GM18873 (cell line): ENCODE data around the gene TCEAL4.

Experiments used
- ATAC-seq: cut with Tn5 transposase; IDR thresholded peaks from one replicate; pipeline ENCODE4 v1.9.1; 2021; ENCODE audit warnings: mild to moderate bottlenecking, moderate library complexity, moderate number of reproducible peaks; ENCODE audit not compliant: unreplicated experiment, low FRiP score

The TCEAL4 gene

DNA sequence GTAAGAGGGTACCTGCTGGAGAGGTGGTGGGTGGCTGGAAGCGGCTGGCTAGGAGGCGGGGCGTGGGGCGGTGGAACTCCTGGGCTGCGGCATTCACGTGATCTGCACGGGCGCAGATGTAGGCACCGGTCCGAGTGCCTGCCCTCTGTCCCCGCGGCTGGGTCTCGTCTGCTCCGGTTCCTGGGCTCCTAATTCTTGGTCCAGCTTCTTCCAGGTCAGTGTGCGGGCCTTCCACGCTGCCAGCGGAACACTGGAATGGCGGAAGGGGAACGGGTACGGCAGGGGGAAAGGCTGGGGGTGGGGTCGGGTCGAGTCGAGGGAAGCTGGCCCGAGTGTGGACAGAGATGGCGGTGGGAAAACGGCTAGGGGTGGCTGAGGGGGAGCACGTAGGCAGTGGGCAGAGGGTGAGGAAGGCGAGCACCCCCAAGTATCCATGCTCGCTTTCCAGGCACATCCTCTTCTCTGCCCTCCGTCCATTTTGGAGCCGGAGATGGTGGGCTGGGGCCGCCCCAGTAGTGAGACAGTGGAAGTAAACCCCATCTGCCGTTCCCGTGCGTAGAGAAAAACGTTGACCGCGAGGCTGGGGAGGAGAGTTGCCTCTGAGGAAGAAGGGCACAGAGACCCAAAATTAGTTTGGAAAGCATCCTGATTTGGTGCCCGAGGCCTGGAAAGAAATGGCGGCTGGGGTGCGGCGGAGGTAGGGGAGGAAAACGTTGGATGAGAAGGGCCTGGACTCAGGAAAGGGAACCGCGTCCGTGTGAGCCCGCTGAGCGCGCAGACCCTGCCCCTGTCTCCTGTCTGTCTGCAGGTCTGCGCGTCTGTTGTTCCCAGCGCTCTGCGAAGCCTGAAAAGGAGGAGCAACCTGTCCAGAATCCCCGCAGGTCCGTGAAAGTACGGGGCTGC is at the start of gene TCEAL4:
Gene TCEAL4, plus strand, starts transcription at position 105 of the 903 bp plus-strand sequence. CDS start 1,161 bp downstream, outside the sequence.
- peak; percentile 64 for ATAC-seq

DNA sequence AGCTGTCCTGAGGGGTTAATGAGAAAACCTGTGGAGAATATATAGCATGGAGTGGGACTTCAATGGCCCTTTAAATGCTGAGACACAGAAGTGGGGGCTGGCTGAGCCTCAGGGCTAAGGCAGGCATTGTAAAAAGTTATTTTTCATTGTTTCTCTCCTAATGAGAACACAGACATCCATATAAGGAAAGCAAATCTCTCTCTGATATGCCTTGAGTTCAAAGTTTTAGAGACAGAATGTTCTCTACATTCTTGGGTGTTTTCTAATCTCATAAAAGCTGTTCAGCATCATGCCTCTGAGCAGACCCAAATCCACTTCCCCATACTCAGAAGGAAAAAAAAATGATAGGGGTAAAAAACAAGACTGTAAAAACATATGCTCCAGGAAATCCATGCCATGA is 49.2 kb upstream of the TCEAL4 start:
- ATAC-seq: no peak

DNA sequence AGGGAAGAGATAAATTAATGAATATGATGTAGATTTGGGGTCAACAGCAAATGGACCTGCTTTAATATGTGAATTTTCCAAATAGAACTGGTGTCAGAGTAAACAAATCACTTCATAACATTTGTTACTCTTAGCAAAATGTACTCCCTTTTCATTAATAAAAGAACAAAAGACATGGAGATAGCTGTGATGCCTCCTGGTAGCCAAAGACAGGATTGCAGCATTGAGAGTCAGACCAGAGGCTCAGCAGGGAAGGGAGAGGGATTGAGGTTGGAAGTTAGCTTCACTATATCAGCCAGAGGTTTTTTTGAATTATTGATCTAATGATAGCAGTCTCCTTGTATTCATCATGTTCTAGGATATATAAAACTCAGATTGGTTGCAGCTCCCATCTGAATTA is 48.6 kb upstream of the TCEAL4 start:
- ATAC-seq: no peak

DNA sequence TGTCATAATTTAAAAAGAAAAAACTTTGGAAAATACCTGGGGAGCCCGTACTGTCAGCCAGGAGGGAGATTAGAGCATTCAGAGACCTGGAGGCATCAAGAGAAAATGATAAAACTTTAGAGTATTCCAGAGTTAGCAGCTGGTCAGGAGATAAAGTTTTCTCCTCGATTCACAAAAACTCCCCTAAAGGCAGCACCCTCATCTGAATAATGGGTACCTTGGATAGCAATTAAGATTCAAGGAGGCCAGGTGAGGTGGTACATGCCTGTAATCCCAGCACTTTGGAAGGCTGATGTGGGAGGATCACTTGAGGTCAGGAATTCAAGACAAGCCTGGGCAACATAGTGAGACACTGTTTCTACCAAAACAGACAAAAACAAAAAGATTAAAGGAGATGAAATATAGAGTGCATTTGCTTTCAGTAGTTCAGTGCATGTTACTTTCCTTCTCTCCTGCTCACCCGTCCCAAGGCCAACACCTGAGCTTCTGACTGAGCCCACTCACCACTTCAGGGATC is 47.4 kb upstream of the TCEAL4 start:
- ATAC-seq: no peak

DNA sequence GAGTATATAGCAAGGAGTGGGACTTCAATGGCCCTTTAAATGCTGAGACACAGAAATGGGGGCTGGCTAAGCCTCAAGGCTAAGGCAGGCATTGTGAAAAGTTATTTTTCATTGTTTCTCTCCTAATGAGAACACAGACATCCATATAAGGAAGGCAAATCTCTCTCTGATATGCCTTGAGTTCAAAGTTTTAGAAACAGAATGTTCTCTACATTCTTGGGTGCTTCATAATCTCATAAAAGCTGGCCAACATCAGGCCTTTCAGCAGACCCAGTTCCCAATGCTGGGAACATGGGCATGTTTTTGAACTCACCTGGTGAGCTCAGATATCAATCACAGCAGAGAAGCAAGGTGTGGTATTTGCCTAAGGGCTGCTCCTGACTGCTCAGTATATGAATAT is 46.6 kb upstream of the TCEAL4 start:
- no peak for ATAC-seq

DNA sequence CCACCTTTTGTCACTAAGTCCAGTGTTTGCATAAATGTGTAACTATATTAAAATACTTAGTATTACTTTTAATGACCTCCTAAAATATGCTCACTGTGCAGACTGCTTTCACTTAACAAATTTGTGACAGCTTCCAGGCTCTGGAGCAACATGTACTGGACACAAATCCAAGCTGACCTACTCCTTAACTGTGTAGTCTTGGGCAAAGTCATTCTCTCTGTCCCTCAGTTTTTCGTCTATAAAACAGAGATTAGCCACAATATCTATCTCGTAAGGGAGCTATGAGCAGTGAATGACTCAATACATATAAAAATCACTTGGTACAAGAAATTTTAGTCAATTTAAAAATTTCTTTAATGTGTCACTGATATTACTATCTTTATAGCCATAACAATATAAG is 45.6 kb upstream of the TCEAL4 start:
- no peak for ATAC-seq

DNA sequence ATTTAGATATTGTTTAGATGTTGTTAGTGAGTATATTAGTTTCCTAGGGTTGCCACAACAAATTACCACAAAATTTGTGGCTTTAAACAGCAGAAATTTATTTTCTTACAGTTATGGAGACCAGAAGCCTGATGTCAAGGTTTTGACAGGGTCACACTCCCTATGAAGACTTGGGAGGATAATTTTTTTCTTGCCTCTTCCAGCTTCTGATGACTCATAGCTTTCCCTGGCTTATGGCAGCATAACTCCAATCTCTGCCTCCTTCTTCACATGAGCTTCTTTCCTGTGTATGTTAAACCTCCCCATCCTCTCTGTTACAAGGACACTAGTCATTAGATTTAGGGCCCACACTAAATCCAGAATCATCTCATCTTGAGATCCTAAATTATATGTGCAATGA is 45.2 kb upstream of the TCEAL4 start:
- no peak for ATAC-seq

DNA sequence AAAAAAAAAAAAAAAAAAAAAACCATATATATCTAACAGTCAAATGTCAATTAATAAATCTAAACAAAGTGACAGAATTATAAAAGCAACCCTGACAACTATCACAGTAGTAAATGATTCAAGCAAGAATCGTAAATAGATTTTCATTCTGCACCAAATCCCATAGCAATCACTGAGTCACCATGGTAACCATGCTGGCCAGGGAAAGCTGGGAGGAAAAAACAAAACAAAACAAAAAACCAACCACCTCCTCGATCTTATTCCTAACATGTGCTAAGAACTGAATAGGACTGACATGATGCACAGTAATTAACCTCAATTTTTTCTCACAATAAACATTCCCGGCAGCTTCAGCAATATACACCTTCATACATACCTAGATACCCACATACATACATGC is 35.4 kb upstream of the TCEAL4 start:
- no peak for ATAC-seq

DNA sequence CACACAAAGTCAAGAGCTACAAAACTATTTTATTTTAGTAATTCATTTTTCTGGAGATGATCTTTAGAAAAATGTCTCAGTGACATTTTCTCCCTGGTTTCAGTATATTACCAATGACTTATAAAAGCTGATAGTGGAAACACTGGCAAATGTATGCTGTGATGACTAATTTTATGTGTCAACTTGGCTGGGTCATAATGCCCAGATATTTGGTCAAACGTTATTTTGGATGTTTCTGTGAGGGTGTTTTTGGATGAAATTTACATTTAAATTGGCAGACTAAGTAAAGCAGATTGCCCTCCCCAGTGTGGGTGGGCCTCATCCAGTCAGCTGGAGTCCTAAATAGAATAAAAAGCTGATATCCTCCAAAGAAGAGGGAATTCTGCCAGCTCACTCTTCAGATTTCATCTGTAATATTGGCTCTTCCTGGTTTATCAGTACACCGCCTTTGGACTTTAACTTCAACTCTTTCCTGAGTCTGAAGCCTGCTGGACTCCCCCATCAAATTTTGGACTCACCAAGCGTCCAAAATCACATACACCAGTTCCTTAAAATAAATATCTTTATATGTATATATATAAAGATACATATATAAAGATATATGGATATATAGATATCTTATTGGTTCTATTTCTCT is 34.8 kb upstream of the TCEAL4 start:
- ATAC-seq: no peak

DNA sequence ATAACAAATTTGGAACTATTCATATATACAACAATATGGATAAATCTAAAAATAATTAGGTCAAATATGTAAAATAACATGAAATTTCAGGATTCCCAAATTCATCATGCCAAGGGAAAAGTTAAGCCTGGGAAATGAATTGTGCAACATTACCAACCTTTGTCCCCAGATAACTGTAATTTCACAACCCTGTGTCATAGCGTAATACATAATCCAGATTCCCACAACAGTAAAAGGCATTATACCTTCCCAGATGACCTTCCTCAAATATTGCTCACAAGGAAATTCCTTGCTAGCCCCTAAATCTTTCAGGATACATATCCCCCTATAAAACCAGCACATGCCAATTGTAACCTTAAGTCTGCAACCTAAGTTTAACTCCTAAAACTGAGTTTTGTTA is 33.1 kb upstream of the TCEAL4 start:
- ATAC-seq: no peak

DNA sequence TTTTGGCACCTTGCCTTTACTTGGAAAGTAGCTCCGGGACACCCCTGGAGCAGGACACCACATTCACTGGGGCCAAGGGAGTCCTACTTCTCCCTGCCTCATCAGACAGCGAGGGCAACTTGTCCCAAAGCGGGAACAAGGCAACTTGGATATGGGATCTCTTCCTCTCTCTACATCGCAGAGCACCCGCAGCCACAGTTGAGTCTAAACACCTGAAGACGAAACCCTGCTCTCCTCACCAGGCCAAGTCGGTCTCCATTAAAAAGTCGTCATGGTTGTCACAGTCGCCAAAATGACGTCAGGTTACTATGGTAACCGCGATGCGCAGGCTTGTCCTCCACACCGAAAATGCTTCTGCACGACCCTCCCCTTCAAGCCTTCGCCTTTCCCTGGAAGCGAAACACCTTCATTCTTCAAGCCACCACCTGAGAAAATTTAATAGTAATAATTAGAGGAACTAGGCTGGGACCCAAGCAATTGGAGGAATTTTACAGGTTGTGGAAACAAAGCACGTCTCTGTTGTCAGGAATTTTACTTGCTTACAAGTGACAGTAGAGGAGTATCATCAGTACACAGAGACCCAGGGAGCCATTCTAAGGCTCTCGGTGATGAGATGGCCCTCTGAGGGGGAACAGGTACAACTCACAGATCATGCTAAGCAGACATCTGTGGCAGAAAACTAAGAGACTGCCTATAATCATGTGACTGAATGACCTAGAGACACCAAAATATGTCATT is 30.5 kb upstream of the TCEAL4 start:
- peak; percentile 82 for ATAC-seq

DNA sequence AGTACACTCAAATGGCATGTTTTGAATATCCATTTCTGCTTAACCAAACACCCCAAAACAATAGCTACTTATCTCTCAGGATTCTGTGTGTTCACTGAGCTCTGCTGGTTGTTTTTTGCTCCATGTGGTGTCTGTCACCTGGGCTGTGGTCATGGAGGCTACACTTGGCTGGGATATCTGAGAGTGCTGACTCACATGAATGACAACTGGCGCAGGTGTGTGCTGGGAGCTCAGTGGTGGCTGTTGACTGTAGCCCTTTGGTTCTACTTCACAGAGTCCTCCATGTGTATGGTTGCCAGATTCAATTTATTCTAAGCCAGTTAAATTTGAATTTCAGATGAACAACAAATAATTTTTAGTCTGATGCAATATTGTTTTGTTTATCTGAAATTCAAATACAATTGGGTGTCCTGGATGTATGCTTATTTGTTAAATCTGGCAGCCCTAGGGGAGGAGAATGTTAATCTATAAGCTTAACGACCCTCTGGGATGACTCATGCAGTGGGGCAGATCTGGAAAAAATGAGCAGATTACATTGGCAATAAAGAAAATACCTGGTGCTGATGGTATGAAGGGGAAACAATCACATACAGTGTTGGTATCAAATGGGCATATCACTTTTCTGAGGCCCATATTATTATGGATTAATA is 28.2 kb upstream of the TCEAL4 start:
- ATAC-seq: no peak

DNA sequence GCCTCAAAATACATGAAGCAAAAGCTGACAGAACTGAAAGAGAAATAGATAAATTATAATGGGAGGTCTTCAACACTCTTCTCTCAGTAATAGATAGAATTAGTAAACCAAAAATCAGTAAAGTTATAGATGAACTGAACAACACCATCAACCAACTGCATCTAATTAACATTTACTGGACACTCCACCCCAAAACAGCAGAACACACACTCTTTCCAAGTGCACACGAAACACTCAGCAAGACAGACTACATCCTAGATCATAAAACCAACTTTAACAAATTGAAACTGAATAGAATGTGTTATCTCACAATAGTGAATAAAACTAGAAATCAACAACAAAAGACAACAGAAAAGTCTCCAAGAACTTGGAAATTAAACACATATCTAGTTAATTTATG is 25.1 kb upstream of the TCEAL4 start:
- ATAC-seq: no peak

DNA sequence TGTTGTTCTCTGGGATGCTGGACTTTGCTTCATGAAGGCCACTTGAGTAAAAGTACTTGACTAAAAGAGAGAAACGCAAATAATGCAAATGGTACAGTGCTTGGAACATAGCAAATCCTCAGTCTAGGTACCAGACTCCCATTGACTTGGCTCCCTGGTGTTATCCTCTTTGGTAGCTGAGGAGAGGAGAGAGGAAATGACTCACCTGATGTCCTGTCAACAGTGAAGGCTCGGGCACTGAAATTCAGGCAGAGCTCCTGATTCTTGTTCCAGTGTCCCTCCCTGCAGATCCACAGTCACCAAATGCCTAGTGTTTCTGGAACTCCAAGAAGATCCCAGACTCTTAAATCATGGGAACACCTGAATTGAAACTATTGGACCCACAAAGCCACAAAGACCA is 22.5 kb upstream of the TCEAL4 start:
- ATAC-seq: no peak

DNA sequence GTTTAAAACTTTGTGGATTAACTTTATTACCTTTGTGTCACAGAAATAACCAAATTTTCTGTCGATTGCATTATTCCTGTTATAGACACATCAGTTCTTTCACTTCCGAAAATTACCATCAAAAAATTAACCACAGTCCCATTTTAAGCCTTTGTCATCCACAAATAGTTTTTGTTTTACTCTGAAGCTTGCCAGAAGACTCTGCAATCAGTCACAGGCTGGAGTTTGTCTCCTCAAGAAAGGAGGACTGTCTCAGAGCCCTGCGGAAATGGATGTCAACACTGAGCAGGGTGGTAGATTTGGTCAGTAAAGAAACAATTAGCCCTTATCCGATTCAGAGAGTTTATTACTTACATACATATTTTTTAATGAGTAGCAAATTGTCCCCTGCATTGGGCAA is 20.1 kb upstream of the TCEAL4 start:
- ATAC-seq: peak; percentile 68

DNA sequence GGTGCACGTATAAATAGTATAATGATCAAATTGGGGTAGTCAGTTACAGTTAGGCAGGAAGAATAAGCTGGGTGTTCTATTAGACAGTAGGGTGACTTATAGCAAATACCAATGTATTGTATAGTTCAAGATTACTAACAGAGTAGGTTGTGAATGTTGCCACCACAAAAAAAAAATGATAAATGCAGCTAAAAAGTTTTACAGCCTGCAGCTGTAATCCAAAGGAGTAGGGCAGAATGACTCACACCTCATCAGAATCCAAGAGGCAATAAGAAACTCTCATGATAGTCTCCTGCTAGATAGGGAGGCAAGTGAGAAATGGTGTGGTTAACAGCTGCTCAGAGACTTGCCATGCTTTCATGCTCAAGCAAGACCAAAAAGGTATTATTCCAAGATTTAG is 19.6 kb upstream of the TCEAL4 start:
- ATAC-seq: no peak

DNA sequence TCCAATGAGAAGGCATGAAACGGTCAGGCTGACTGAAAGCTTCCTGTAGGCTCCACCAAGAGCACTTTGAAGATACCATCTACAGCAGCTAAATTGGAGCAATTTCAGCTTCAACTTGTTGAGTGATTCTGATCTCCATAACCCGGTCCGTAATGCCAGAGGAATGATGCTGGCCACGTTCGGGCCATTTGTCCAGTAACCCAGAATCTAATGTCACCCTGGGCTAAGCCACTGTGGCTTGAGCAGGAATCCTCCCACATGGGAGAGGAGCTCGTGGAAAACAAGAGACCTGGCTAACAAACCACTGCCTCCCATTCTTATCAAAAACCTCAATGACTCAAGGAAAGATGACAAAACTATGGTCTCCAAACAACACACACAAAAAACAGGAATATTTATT is 14.2 kb upstream of the TCEAL4 start:
- ATAC-seq: no peak

DNA sequence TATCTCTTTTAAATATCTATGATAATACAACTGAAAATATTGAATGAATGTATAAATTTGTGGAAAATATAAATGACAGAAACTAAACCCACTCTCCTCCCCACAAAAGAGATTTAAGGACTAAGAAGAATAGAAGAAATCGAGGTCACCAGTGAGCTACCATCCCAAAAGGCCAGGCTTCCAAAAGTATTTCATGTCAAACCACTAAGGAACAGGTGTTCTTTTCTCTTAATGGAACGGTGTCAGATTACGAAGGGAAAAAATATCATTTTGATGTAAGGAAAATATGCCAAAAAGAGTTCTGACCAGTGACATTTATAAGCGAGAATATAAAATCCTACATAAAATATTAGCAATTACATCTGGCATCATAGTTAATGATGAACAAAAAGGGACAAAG is 13.6 kb upstream of the TCEAL4 start:
- ATAC-seq: no peak

DNA sequence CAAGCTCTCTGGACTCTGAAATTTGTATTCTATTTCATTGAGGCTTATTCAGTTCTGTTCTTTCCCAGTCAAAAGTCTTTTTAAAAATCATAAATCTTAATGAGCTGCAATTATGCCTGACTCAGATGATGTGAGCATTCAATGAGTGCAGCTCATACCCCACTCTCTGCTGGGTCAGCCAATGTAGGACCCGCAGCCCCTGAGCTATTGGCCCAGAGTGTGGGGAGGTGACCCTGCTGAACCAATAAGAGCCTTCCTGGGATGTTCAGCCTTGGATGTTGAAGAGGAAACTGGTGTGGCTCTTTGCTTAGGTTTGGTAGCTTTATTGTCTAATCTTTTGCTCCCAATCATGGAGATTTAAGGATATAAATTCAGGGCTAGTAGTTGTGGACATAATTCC is 12.1 kb upstream of the TCEAL4 start:
- ATAC-seq: no peak

DNA sequence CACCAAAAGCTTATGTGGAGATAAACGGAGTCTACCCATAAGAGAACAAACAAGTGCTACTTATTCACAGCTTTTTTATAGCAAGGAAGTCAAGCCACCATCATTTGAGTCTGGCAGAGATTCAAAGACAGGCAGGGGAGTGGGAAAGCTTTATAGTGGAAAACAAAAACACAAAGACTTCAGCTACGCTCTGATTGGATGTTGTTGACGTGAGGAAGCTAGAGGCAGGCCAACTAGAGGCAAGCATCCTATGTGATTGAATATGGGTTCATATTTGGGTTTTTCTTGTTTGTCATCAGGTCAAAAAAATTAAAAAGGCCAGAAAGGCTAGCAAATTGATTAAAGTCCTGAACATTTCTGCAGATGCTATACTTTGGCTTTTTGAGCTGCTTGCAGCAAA is 719 bp upstream of the TCEAL4 start:
- ATAC-seq: no peak

DNA sequence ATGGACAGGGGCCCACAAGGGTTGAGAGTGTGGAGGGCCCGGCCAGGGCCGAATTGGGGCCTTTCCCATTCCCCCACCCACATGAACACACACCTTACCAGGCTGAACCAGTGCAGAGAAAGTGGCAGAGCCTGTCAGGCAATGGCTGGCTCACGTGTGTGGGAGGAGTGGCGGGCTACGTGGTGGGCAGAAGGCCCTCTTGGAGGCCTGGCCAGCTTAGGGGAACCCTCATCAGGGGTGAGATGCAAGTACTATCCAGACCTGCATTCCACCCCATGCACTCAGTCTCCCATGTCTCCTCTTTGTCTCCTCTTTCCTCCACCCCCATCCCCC is 965 bp downstream of the TCEAL4 start:
- ATAC-seq: no peak
